IMR-90 (cell line): ENCODE results near the gene HAND2. TPM values are rescaled to one million over a fixed set of nuclear protein-coding genes. Genes with fewer than 3 reads are reported as not detected.
A peak's percentile ranks its signal among the peaks of the same experiment; 100 is the strongest.

Experiments used
- ATAC-seq: fragments of 200-7000 bp; cut with Tn5 transposase; 2 replicates; pipeline ENCODE4 v1.9.1; 2020; ENCODE audit warnings: low read depth, mild to moderate bottlenecking, moderate library complexity
- BruUV-seq: library from RNA; stranded (reverse); fragments of 400-500 nt; replicated peaks from 2 replicates; lab custom pipeline; 2021; lab: Mats Ljungman, UMichigan
- CTCF ChIA-PET: fragments of 300-600 bp; formaldehyde crosslinking; extraction: SDS; loops from one replicate; lab custom pipeline; 2021; ENCODE audit warnings: antibody characterized with exemption; lab: Yijun Ruan, JAX
- POLR2A ChIA-PET: fragments of 300-600 bp; sonication (Branson Sonifier 250); formaldehyde crosslinking; loops from one replicate; lab custom pipeline; 2022; ENCODE audit warnings: antibody characterized with exemption; ENCODE audit not compliant: unreplicated experiment; lab: Charles Lee
- DNase-seq: peaks from one replicate; pipeline ENCODE4 v3.0.0; 2013
- H2AFZ ChIP-seq: replicated peaks from 2 replicates; pipeline ENCODE3; 2013; ENCODE audit warnings: low read length, mild to moderate bottlenecking; ENCODE audit not compliant: poor library complexity
- H2AK5ac ChIP-seq: 2 replicates; pipeline ENCODE4 v1.6.1; 2013; ENCODE audit warnings: low read depth, low read length, inconsistent platforms
- H2AK9ac ChIP-seq: replicated peaks from 2 replicates; pipeline ENCODE3; 2013; ENCODE audit warnings: mild to moderate bottlenecking, low read depth, low read length, moderate library complexity; ENCODE audit not compliant: poor library complexity
- H2BK120ac ChIP-seq: 2 replicates; pipeline ENCODE4 v1.6.1; 2013; ENCODE audit warnings: low read depth, low read length, inconsistent platforms
- H2BK15ac ChIP-seq: 3 replicates; pipeline ENCODE4 v1.6.1; 2013; ENCODE audit warnings: low read depth, low read length, inconsistent platforms
- H2BK20ac ChIP-seq: 2 replicates; pipeline ENCODE4 v1.6.1; 2013; ENCODE audit warnings: low read depth, mild to moderate bottlenecking, inconsistent platforms, low read length, moderate library complexity
- H2BK5ac ChIP-seq: 2 replicates; pipeline ENCODE4 v1.6.1; 2013; ENCODE audit warnings: mild to moderate bottlenecking, low read depth, low read length, inconsistent platforms; ENCODE audit not compliant: poor library complexity, severe bottlenecking
- H3K14ac ChIP-seq: replicated peaks from 2 replicates; pipeline ENCODE4 v1.6.1; 2013; ENCODE audit warnings: low read depth, low read length, inconsistent platforms
- H3K18ac ChIP-seq: 2 replicates; pipeline ENCODE4 v1.6.1; 2013; ENCODE audit warnings: low read depth, low read length, control low read depth
- H3K23ac ChIP-seq: 2 replicates; pipeline ENCODE4 v1.6.1; 2013; ENCODE audit warnings: low read depth, low read length, inconsistent platforms
- H3K27ac ChIP-seq: 2 replicates; pipeline ENCODE4 v1.5.1; 2013; ENCODE audit warnings: mild to moderate bottlenecking, control low read depth, low read length; ENCODE audit not compliant: insufficient read depth
- H3K27me3 ChIP-seq: 2 replicates; pipeline ENCODE4 v1.6.1; 2013; ENCODE audit warnings: low read length; ENCODE audit not compliant: control insufficient read depth, insufficient read depth
- H3K36me3 ChIP-seq: 2 replicates; pipeline ENCODE4 v1.6.1; 2013; ENCODE audit warnings: low read length, mixed read lengths; ENCODE audit not compliant: control insufficient read depth, insufficient read depth
- H3K4ac ChIP-seq: 2 replicates; pipeline ENCODE4 v1.6.1; 2013; ENCODE audit warnings: low read depth, low read length, inconsistent platforms
- H3K4me1 ChIP-seq: 2 replicates; pipeline ENCODE4 v1.6.1; 2013; ENCODE audit warnings: low read length, mixed read lengths; ENCODE audit not compliant: control insufficient read depth, insufficient read depth
- H3K4me2 ChIP-seq: 2 replicates; pipeline ENCODE4 v1.6.1; 2013; ENCODE audit warnings: low read depth, mild to moderate bottlenecking, control low read depth, low read length, moderate library complexity
- H3K4me3 ChIP-seq: 2 replicates; pipeline ENCODE4 v1.5.1; 2013; ENCODE audit warnings: low read depth, mild to moderate bottlenecking, control low read depth, low read length, moderate library complexity; ENCODE audit not compliant: insufficient read depth
- H3K56ac ChIP-seq: 2 replicates; pipeline ENCODE4 v1.6.1; 2013; ENCODE audit warnings: low read length, inconsistent platforms; ENCODE audit not compliant: insufficient read depth; ENCODE audit errors: extremely low read depth
- H3K79me1 ChIP-seq, 2 experiments: 2 replicates each; pipeline ENCODE4 v1.6.1; 2013; ENCODE audit warnings: low read length in 2 of 2, inconsistent platforms in 1 of 2, low read depth in 1 of 2
- H3K9ac ChIP-seq: 2 replicates; pipeline ENCODE4 v1.6.1; 2013; ENCODE audit warnings: low read depth, low read length, control low read depth
- H3K9me1 ChIP-seq: 2 replicates; pipeline ENCODE4 v1.6.1; 2013; ENCODE audit warnings: low read length, inconsistent platforms; ENCODE audit not compliant: insufficient read depth
- H3K9me3 ChIP-seq: 2 replicates; pipeline ENCODE4 v1.6.1; 2013; ENCODE audit warnings: low read length; ENCODE audit not compliant: control insufficient read depth, insufficient read depth
- H4K20me1 ChIP-seq: 2 replicates; pipeline ENCODE4 v1.6.1; 2013; ENCODE audit warnings: low read length, inconsistent platforms; ENCODE audit not compliant: insufficient read depth
- H4K5ac ChIP-seq: 2 replicates; pipeline ENCODE4 v1.6.1; 2013; ENCODE audit warnings: mild to moderate bottlenecking, low read depth, low read length, control low read depth
- H4K8ac ChIP-seq, 2 experiments: 2 replicates each; pipeline ENCODE4 v1.6.1; 2013; ENCODE audit warnings: low read depth in 2 of 2, low read length in 2 of 2, control low read depth in 1 of 2, inconsistent platforms in 1 of 2
- H4K91ac ChIP-seq: 2 replicates; pipeline ENCODE4 v1.6.1; 2013; ENCODE audit warnings: low read depth, low read length, inconsistent platforms; ENCODE audit not compliant: insufficient read depth
- BHLHE40 ChIP-seq: fragments of 150-350 bp; IDR thresholded peaks from 2 replicates; pipeline ENCODE4 v1.6.1; 2016; ENCODE audit warnings: mild to moderate bottlenecking, low read depth, low read length
- CEBPB ChIP-seq: IDR thresholded peaks from 2 replicates; pipeline ENCODE4 v1.6.1; 2012; ENCODE audit warnings: low read depth, low read length, improper control_type of control experiment
- CHD1 ChIP-seq: IDR thresholded peaks from 2 replicates; pipeline ENCODE4 v1.6.1; 2012; ENCODE audit warnings: low read depth, low read length, improper control_type of control experiment
- ELK1 ChIP-seq: fragments of 150-350 bp; IDR thresholded peaks from 2 replicates; pipeline ENCODE4 v1.6.1; 2016; ENCODE audit warnings: low read depth, mild to moderate bottlenecking, low read length, moderate library complexity, borderline replicate concordance
- FOS ChIP-seq: fragments of 150-350 bp; IDR thresholded peaks from 2 replicates; pipeline ENCODE4 v1.6.1; 2016; ENCODE audit warnings: low read depth, low read length
- MAFK ChIP-seq: IDR thresholded peaks from 2 replicates; pipeline ENCODE4 v1.6.1; 2012; ENCODE audit warnings: low read depth, low read length, improper control_type of control experiment
- MAZ ChIP-seq: IDR thresholded peaks from 2 replicates; pipeline ENCODE4 v1.6.1; 2012; ENCODE audit warnings: low read depth, mild to moderate bottlenecking, low read length, improper control_type of control experiment, moderate library complexity, borderline replicate concordance
- MXI1 ChIP-seq: IDR thresholded peaks from 2 replicates; pipeline ENCODE4 v1.6.1; 2012; ENCODE audit warnings: low read depth, mild to moderate bottlenecking, low read length, moderate library complexity, borderline replicate concordance
- NFE2L2 ChIP-seq: fragments of 150-350 bp; IDR thresholded peaks from 2 replicates; pipeline ENCODE4 v1.6.1; 2016; ENCODE audit warnings: low read depth, mild to moderate bottlenecking, low read length
- POLR2A ChIP-seq: IDR thresholded peaks from 2 replicates; pipeline ENCODE4 v1.6.1; 2012; ENCODE audit warnings: mild to moderate bottlenecking, low read depth, low read length
- RAD21 ChIP-seq: IDR thresholded peaks from 2 replicates; pipeline ENCODE4 v1.6.1; 2012; ENCODE audit warnings: low read length, improper control_type of control experiment
- RCOR1 ChIP-seq: IDR thresholded peaks from 2 replicates; pipeline ENCODE4 v1.6.1; 2012; ENCODE audit warnings: mild to moderate bottlenecking, low read length, improper control_type of control experiment; ENCODE audit not compliant: insufficient replicate concordance
- RFX5 ChIP-seq: IDR thresholded peaks from 2 replicates; pipeline ENCODE4 v1.8.0; 2012; ENCODE audit warnings: low read depth, mild to moderate bottlenecking, low read length, moderate library complexity
- SMC3 ChIP-seq: fragments of 150-350 bp; IDR thresholded peaks from 2 replicates; pipeline ENCODE4 v1.6.1; 2016; ENCODE audit warnings: low read depth, mild to moderate bottlenecking, antibody characterized with exemption, low read length, moderate library complexity
- WGBS, 2 experiments: methylation state at CpG; one replicate each; pipeline versions ENCODE4 v1.1.5 to v1.1.7; 2013; ENCODE audit warnings: missing lambda C conversion rate in 2 of 2; ENCODE audit not compliant: insufficient read length in 1 of 2; ENCODE audit errors: extremely low coverage in 2 of 2; 5-methylcytosine and 5-hydroxymethylcytosine counted together
- dilution Hi-C: fragments of 300-500 bp; cut with HindIII; formaldehyde crosslinking; loops from one replicate; pipeline ENCODE4 v1.14.3; 2018; ENCODE audit warnings: low sequenced_read_pairs; ENCODE audit not compliant: unreplicated experiment
- in situ Hi-C: fragments of 300-500 bp; cut with MboI; formaldehyde crosslinking; loops from 3 replicates; pipeline ENCODE4 v1.14.3; 2019; ENCODE audit warnings: low sequenced_read_pairs, inconsistent platforms, mixed read lengths
- intact Hi-C: fragments of 100-400 bp; cut with micrococcal nuclease; formaldehyde crosslinking; loops from 2 replicates; pipeline ENCODE4 v1.10.0; 2022
- polyA plus RNA-seq, 3 experiments: library from polyadenylated mRNA; depleted of rRNA; stranded (reverse); fragments of >200 nt; gene quantifications; 2 replicates each; pipeline ENCODE4 v1.2.3, GENCODE V29; 2012; ENCODE audit warnings: low replicate concordance in 1 of 3
- total RNA-seq: library from RNA; depleted of rRNA; stranded (reverse); fragments of >200 nt; gene quantifications from 2 replicates; pipeline ENCODE4 v1.2.3, GENCODE V29; 2012
- TF ChIP-seq, protein P1 (sequence below): fragments of 150-350 bp; IDR thresholded peaks from 2 replicates; pipeline ENCODE4 v1.6.1; 2017; ENCODE audit warnings: mild to moderate bottlenecking, antibody characterized with exemption, low read length, low read depth
- TF ChIP-seq, protein P2 (sequence below): conservative IDR thresholded peaks from 2 replicates; pipeline ENCODE4 v1.5.1; 2012; ENCODE audit warnings: mild to moderate bottlenecking, low read depth, low read length, improper control_type of control experiment

Gene HAND2
- total and polyA plus RNA-seq, 2 of the 4 experiments (the other 2 are of a cell fraction) = 0.36 to 0.97 TPM

DNA sequence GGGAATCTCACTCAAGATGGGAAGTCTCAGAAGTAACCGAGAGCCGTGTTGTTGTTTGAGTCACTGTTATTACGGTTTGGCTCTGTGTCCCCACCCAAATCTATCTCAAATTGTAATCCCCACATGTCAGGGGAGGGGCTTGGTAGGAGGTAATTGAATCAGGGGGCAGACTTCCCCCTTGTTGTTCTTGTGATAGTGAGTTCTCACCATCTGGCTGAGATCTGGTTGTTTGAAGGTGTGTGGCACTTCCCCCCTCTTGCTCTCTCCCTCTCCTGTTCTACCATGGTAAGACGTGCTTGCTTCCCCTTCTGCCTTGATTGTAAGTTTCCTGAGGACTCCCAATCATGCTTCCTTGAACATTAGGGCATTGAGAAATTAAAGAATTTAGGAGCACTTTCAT, 37.0 kb downstream of the HAND2 start:
- in situ Hi-C loops = loop anchor here (5.0 to 10.0 kb wide), 2 partner anchors 71 to 178 kb away; no protein-coding TSS in a partner anchor
- Histone ChIP-seq H3K9me3 (no peaks in the 10 kb centered on the region), H2BK5ac (no peak overlapping the region), H3K4me3 (no peak overlapping the region), H2AK9ac (no peak overlapping the region), H2BK20ac (no peak overlapping the region), H3K79me1 (no peaks in the 10 kb centered on the region), H3K4me1 (peaks cover 23% of the 10 kb centered on the region), H3K4ac (no peak overlapping the region), H4K20me1 (no peaks in the 10 kb centered on the region), H2AK5ac (no peak overlapping the region), H2AFZ (no peak overlapping the region), H3K23ac (no peak overlapping the region), H2BK120ac (0 out of 2 replicates have a peak overlapping the region, but pooled peaks have one; percentile 13), H3K27me3 (peaks cover 26% of the 10 kb centered on the region), H3K18ac (no peak overlapping the region; the same call in 1 of the 2 replicates), H4K91ac (no peak overlapping the region), H3K9me1 (peaks cover 7% of the 10 kb centered on the region; the same call in 1 of the 2 replicates), H4K5ac (no peak overlapping the region), H3K27ac (no peak overlapping the region), H3K4me2 (no peak overlapping the region), H3K36me3 (no peaks in the 10 kb centered on the region), H2BK15ac (no peak overlapping the region), H4K8ac (no peak overlapping the region), H3K9ac (no peak overlapping the region), H3K14ac (no peak overlapping the region), H3K56ac (no peak overlapping the region)
- WGBS, 2 experiments = no CpG with 5 or more reads among the region's 4 CpGs
- dilution Hi-C loops = no loop called here
- ChIA-PET CTCF (no interaction called here), POLR2A (no interaction called here)
- intact Hi-C loops = no loop called here
- no TSS peak for BruUV-seq
- TF ChIP-seq MAZ (no peak), POLR2A (no peak), RFX5 (no peak), CHD1 (no peak), MXI1 (no peak), RAD21 (no peak), RCOR1 (no peak), BHLHE40 (no peak), MAFK (no peak), NFE2L2 (no peak), ELK1 (no peak), FOS (no peak), SMC3 (no peak), CEBPB (no peak)
- TF ChIP-seq, protein P1, sequence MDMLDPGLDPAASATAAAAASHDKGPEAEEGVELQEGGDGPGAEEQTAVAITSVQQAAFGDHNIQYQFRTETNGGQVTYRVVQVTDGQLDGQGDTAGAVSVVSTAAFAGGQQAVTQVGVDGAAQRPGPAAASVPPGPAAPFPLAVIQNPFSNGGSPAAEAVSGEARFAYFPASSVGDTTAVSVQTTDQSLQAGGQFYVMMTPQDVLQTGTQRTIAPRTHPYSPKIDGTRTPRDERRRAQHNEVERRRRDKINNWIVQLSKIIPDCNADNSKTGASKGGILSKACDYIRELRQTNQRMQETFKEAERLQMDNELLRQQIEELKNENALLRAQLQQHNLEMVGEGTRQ = no peak
- TF ChIP-seq, protein P2, sequence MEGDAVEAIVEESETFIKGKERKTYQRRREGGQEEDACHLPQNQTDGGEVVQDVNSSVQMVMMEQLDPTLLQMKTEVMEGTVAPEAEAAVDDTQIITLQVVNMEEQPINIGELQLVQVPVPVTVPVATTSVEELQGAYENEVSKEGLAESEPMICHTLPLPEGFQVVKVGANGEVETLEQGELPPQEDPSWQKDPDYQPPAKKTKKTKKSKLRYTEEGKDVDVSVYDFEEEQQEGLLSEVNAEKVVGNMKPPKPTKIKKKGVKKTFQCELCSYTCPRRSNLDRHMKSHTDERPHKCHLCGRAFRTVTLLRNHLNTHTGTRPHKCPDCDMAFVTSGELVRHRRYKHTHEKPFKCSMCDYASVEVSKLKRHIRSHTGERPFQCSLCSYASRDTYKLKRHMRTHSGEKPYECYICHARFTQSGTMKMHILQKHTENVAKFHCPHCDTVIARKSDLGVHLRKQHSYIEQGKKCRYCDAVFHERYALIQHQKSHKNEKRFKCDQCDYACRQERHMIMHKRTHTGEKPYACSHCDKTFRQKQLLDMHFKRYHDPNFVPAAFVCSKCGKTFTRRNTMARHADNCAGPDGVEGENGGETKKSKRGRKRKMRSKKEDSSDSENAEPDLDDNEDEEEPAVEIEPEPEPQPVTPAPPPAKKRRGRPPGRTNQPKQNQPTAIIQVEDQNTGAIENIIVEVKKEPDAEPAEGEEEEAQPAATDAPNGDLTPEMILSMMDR = no peak
- no peak for DNase-seq
- ATAC-seq = no peak
